Heart left ventricle (tissue), 13 donors: ENCODE results near the gene NDUFB10.

ENCODE experiments used
- POLR2A ChIP-seq, 2 donors: fragments of 450-650 bp; IDR thresholded peaks; one replicate each; pipeline ENCODE4 v1.6.1; 2017; ENCODE audit warnings: antibody characterized with exemption in 2 of 2, mild to moderate bottlenecking in 2 of 2, moderate library complexity in 2 of 2
- TF ChIP-seq, protein P1 (sequence below), 12 donors: fragments of 200-600 bp; sonication (generic) in 4 of 12; IDR thresholded peaks; one replicate each; pipeline versions ENCODE4 v1.5.0 to v1.8.0; 2018 to 2022; ENCODE audit warnings: antibody characterized with exemption in 12 of 12, mild to moderate bottlenecking in 5 of 12
- donor health status: ischemic (EF 13 %, LVEDD 7.1; RV severe dilation, severe dysfunction).
- donor health status: DM: no; HTN: yes; CAD: no.
- donor health status: DM: no; HTN: no; CAD: no.
- donor health status: ischemic (EF 25% LVEDD 6.9; RV normal size, moderate dysfunction).
- donor health status: ischemic (EF 25% LVEDD 5.7; RV mildly dilated, moderate dysfunction).
- donor health status: ischemic (EF 35%, LVEDD 5.7; RV mildly dilated, moderate dysfunction).
- donor health status: nonischemic (EF 11% LVEDD 7.7; RV severe dilation, severe dysfunction).
- donor health status: DM: yes; HTN: yes; CAD: no.
- donor health status: PGD.
- donor health status: ischemic (EF 29% LVEDD 5.4; RV normal size, mild dysfunction).
- donor health status: nonischemic (EF 23%, LVEDD 6.1; RV moderate dilation, normal function).

DNA sequence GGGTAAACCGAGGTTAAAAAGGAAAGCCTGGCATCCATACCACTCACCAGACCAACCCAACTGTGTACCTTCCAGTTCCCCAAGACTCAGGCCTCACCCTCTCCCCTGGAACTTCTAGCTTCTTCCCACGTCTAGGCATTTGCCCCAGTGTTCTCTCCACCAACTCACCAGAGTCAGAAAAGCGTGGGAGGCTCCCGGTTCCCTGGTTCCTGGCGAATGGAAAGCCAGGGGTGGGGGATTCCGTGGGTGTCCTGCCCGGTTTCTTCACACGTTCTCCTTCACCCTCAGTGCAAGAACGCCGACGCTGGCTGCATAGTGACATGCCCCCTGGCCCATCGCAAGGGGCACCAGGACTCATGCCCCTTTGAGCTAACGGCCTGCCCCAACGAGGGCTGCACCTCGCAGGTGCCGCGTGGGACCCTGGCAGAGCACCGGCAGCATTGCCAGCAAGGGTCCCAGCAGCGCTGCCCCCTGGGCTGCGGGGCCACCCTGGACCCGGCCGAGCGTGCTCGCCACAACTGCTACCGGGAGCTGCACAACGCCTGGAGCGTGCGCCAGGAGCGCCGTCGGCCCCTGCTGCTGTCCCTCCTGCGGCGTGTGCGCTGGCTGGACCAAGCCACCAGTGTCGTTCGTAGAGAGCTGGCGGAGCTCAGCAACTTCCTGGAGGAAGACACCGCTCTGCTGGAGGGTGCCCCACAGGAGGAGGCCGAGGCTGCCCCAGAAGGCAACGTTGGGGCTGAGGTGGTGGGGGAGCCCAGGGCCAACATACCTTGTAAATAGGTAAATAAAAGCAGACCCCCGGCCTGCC, 9.0 kb downstream of the NDUFB10 start:
- no peak for TF ChIP-seq POLR2A (IDR thresholded peaks at IDR 0.05)
- TF ChIP-seq, protein P1, sequence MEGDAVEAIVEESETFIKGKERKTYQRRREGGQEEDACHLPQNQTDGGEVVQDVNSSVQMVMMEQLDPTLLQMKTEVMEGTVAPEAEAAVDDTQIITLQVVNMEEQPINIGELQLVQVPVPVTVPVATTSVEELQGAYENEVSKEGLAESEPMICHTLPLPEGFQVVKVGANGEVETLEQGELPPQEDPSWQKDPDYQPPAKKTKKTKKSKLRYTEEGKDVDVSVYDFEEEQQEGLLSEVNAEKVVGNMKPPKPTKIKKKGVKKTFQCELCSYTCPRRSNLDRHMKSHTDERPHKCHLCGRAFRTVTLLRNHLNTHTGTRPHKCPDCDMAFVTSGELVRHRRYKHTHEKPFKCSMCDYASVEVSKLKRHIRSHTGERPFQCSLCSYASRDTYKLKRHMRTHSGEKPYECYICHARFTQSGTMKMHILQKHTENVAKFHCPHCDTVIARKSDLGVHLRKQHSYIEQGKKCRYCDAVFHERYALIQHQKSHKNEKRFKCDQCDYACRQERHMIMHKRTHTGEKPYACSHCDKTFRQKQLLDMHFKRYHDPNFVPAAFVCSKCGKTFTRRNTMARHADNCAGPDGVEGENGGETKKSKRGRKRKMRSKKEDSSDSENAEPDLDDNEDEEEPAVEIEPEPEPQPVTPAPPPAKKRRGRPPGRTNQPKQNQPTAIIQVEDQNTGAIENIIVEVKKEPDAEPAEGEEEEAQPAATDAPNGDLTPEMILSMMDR (IDR thresholded peaks at IDR 0.05) = no peak
